IMR-90 (cell line): ENCODE data around the gene AUTS2. TPM values are rescaled to one million over a fixed set of nuclear protein-coding genes. Genes with fewer than 3 reads are reported as not detected.

Experiments used
- ATAC-seq: fragments of 200-7000 bp; cut with Tn5 transposase; 2 replicates; pipeline ENCODE4 v1.9.1; 2020; ENCODE audit warnings: low read depth, mild to moderate bottlenecking, moderate library complexity
- BruUV-seq: library from RNA; stranded (reverse); fragments of 400-500 nt; replicated peaks from 2 replicates; lab custom pipeline; 2021; lab: Mats Ljungman, UMichigan
- CTCF ChIA-PET: fragments of 300-600 bp; formaldehyde crosslinking; extraction: SDS; loops from one replicate; lab custom pipeline; 2021; ENCODE audit warnings: antibody characterized with exemption; lab: Yijun Ruan, JAX
- POLR2A ChIA-PET: fragments of 300-600 bp; sonication (Branson Sonifier 250); formaldehyde crosslinking; loops from one replicate; lab custom pipeline; 2022; ENCODE audit warnings: antibody characterized with exemption; ENCODE audit not compliant: unreplicated experiment; lab: Charles Lee
- DNase-seq: peaks from one replicate; pipeline ENCODE4 v3.0.0; 2013
- H2AFZ ChIP-seq: replicated peaks from 2 replicates; pipeline ENCODE3; 2013; ENCODE audit warnings: low read length, mild to moderate bottlenecking; ENCODE audit not compliant: poor library complexity
- H2AK5ac ChIP-seq: 2 replicates; pipeline ENCODE4 v1.6.1; 2013; ENCODE audit warnings: low read depth, low read length, inconsistent platforms
- H2AK9ac ChIP-seq: replicated peaks from 2 replicates; pipeline ENCODE3; 2013; ENCODE audit warnings: mild to moderate bottlenecking, low read depth, low read length, moderate library complexity; ENCODE audit not compliant: poor library complexity
- H2BK120ac ChIP-seq: 2 replicates; pipeline ENCODE4 v1.6.1; 2013; ENCODE audit warnings: low read depth, low read length, inconsistent platforms
- H2BK15ac ChIP-seq: 3 replicates; pipeline ENCODE4 v1.6.1; 2013; ENCODE audit warnings: low read depth, low read length, inconsistent platforms
- H2BK20ac ChIP-seq: 2 replicates; pipeline ENCODE4 v1.6.1; 2013; ENCODE audit warnings: low read depth, mild to moderate bottlenecking, inconsistent platforms, low read length, moderate library complexity
- H2BK5ac ChIP-seq: 2 replicates; pipeline ENCODE4 v1.6.1; 2013; ENCODE audit warnings: mild to moderate bottlenecking, low read depth, low read length, inconsistent platforms; ENCODE audit not compliant: poor library complexity, severe bottlenecking
- H3K14ac ChIP-seq: replicated peaks from 2 replicates; pipeline ENCODE4 v1.6.1; 2013; ENCODE audit warnings: low read depth, low read length, inconsistent platforms
- H3K18ac ChIP-seq: 2 replicates; pipeline ENCODE4 v1.6.1; 2013; ENCODE audit warnings: low read depth, low read length, control low read depth
- H3K23ac ChIP-seq: 2 replicates; pipeline ENCODE4 v1.6.1; 2013; ENCODE audit warnings: low read depth, low read length, inconsistent platforms
- H3K27ac ChIP-seq: 2 replicates; pipeline ENCODE4 v1.5.1; 2013; ENCODE audit warnings: mild to moderate bottlenecking, control low read depth, low read length; ENCODE audit not compliant: insufficient read depth
- H3K27me3 ChIP-seq: 2 replicates; pipeline ENCODE4 v1.6.1; 2013; ENCODE audit warnings: low read length; ENCODE audit not compliant: control insufficient read depth, insufficient read depth
- H3K36me3 ChIP-seq: 2 replicates; pipeline ENCODE4 v1.6.1; 2013; ENCODE audit warnings: low read length, mixed read lengths; ENCODE audit not compliant: control insufficient read depth, insufficient read depth
- H3K4ac ChIP-seq: 2 replicates; pipeline ENCODE4 v1.6.1; 2013; ENCODE audit warnings: low read depth, low read length, inconsistent platforms
- H3K4me1 ChIP-seq: 2 replicates; pipeline ENCODE4 v1.6.1; 2013; ENCODE audit warnings: low read length, mixed read lengths; ENCODE audit not compliant: control insufficient read depth, insufficient read depth
- H3K4me2 ChIP-seq: 2 replicates; pipeline ENCODE4 v1.6.1; 2013; ENCODE audit warnings: low read depth, mild to moderate bottlenecking, control low read depth, low read length, moderate library complexity
- H3K4me3 ChIP-seq: 2 replicates; pipeline ENCODE4 v1.5.1; 2013; ENCODE audit warnings: low read depth, mild to moderate bottlenecking, control low read depth, low read length, moderate library complexity; ENCODE audit not compliant: insufficient read depth
- H3K56ac ChIP-seq: 2 replicates; pipeline ENCODE4 v1.6.1; 2013; ENCODE audit warnings: low read length, inconsistent platforms; ENCODE audit not compliant: insufficient read depth; ENCODE audit errors: extremely low read depth
- H3K79me1 ChIP-seq, 2 experiments: 2 replicates each; pipeline ENCODE4 v1.6.1; 2013; ENCODE audit warnings: low read length in 2 of 2, inconsistent platforms in 1 of 2, low read depth in 1 of 2
- H3K9ac ChIP-seq: 2 replicates; pipeline ENCODE4 v1.6.1; 2013; ENCODE audit warnings: low read depth, low read length, control low read depth
- H3K9me1 ChIP-seq: 2 replicates; pipeline ENCODE4 v1.6.1; 2013; ENCODE audit warnings: low read length, inconsistent platforms; ENCODE audit not compliant: insufficient read depth
- H3K9me3 ChIP-seq: 2 replicates; pipeline ENCODE4 v1.6.1; 2013; ENCODE audit warnings: low read length; ENCODE audit not compliant: control insufficient read depth, insufficient read depth
- H4K20me1 ChIP-seq: 2 replicates; pipeline ENCODE4 v1.6.1; 2013; ENCODE audit warnings: low read length, inconsistent platforms; ENCODE audit not compliant: insufficient read depth
- H4K5ac ChIP-seq: 2 replicates; pipeline ENCODE4 v1.6.1; 2013; ENCODE audit warnings: mild to moderate bottlenecking, low read depth, low read length, control low read depth
- H4K8ac ChIP-seq, 2 experiments: 2 replicates each; pipeline ENCODE4 v1.6.1; 2013; ENCODE audit warnings: low read depth in 2 of 2, low read length in 2 of 2, control low read depth in 1 of 2, inconsistent platforms in 1 of 2
- H4K91ac ChIP-seq: 2 replicates; pipeline ENCODE4 v1.6.1; 2013; ENCODE audit warnings: low read depth, low read length, inconsistent platforms; ENCODE audit not compliant: insufficient read depth
- CEBPB ChIP-seq: IDR thresholded peaks from 2 replicates; pipeline ENCODE4 v1.6.1; 2012; ENCODE audit warnings: low read depth, low read length, improper control_type of control experiment
- POLR2A ChIP-seq: IDR thresholded peaks from 2 replicates; pipeline ENCODE4 v1.6.1; 2012; ENCODE audit warnings: mild to moderate bottlenecking, low read depth, low read length
- whole genome bisulfite sequencing, 2 experiments: methylation state at CpG; one replicate each; pipeline versions ENCODE4 v1.1.5 to v1.1.7; 2013; ENCODE audit warnings: missing lambda C conversion rate in 2 of 2; ENCODE audit not compliant: insufficient read length in 1 of 2; ENCODE audit errors: extremely low coverage in 2 of 2; 5-methylcytosine and 5-hydroxymethylcytosine counted together
- dilution Hi-C: fragments of 300-500 bp; cut with HindIII; formaldehyde crosslinking; loops from one replicate; pipeline ENCODE4 v1.14.3; 2018; ENCODE audit warnings: low sequenced_read_pairs; ENCODE audit not compliant: unreplicated experiment
- in situ Hi-C: fragments of 300-500 bp; cut with MboI; formaldehyde crosslinking; loops from 3 replicates; pipeline ENCODE4 v1.14.3; 2019; ENCODE audit warnings: low sequenced_read_pairs, inconsistent platforms, mixed read lengths
- intact Hi-C: fragments of 100-400 bp; cut with micrococcal nuclease; formaldehyde crosslinking; loops from 2 replicates; pipeline ENCODE4 v1.10.0; 2022
- polyA plus RNA-seq, 3 experiments: library from polyadenylated mRNA; depleted of rRNA; stranded (reverse); fragments of >200 nt; gene quantifications; 2 replicates each; pipeline ENCODE4 v1.2.3, GENCODE V29; 2012; ENCODE audit warnings: low replicate concordance in 1 of 3
- total RNA-seq: library from RNA; depleted of rRNA; stranded (reverse); fragments of >200 nt; gene quantifications from 2 replicates; pipeline ENCODE4 v1.2.3, GENCODE V29; 2012
- TF ChIP-seq, protein P1 (sequence below): fragments of 150-350 bp; IDR thresholded peaks from 2 replicates; pipeline ENCODE4 v1.6.1; 2016; ENCODE audit warnings: low read depth, mild to moderate bottlenecking, low read length, moderate library complexity, borderline replicate concordance
- TF ChIP-seq, protein P2 (sequence below): conservative IDR thresholded peaks from 2 replicates; pipeline ENCODE4 v1.5.1; 2012; ENCODE audit warnings: mild to moderate bottlenecking, low read depth, low read length, improper control_type of control experiment

Gene AUTS2
- total and polyA plus RNA-seq, 2 of the 4 experiments (the other 2 are of a cell fraction): 0.90 to 3.0 TPM

DNA sequence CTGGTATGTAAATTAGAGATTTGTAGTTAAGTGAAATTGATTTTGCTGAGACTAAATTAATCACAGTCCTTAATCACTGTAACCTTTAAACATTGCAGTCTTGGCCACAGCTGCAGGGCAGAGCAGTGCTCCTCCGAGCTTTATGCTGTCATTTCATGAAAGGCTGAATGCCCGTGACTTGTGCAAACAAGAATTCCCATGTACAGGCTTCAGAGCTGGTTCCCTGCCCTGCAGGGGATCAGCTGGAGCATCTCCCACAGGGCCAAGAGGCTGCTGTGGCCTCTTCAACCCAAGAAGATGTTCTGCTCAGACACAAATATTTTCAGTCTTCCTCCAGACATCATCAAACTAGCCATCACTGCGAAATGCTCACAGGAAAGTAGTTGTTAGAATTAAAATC is 419.1 kb downstream of the AUTS2 start:
- Histone ChIP-seq H2AK5ac (no peak overlapping the region), H3K4me3 (no peak overlapping the region), H4K5ac (no peak overlapping the region), H3K9ac (no peak overlapping the region), H2AK9ac (no peak overlapping the region), H3K9me3 (no peaks in the 10 kb centered on the region; the same call in 1 of the 2 replicates), H3K27ac (no peak overlapping the region), H4K91ac (no peak overlapping the region), H4K8ac (no peak overlapping the region), H3K79me1 (no peaks in the 10 kb centered on the region), H3K36me3 (no peaks in the 10 kb centered on the region), H3K14ac (no peak overlapping the region), H3K4me2 (no peak overlapping the region), H3K56ac (no peak overlapping the region), H3K27me3 (no peaks in the 10 kb centered on the region), H3K9me1 (no peaks in the 10 kb centered on the region), H3K23ac (no peak overlapping the region), H2BK120ac (no peak overlapping the region), H3K4ac (no peak overlapping the region), H2BK20ac (no peak overlapping the region), H3K18ac (no peak overlapping the region), H2AFZ (no peak overlapping the region), H3K4me1 (no peaks in the 10 kb centered on the region), H4K20me1 (no peaks in the 10 kb centered on the region), H2BK5ac (no peak overlapping the region), H2BK15ac (no peak overlapping the region)
- dilution Hi-C loops: no loop called here
- WGBS, 2 experiments: no CpG with 5 or more reads among the region's 3 CpGs
- CTCF ChIA-PET: no interaction called here
- no peak for DNase-seq
- ATAC-seq: no peak
- TF ChIP-seq CEBPB (no peak), POLR2A (no peak)
- TF ChIP-seq, protein P1, sequence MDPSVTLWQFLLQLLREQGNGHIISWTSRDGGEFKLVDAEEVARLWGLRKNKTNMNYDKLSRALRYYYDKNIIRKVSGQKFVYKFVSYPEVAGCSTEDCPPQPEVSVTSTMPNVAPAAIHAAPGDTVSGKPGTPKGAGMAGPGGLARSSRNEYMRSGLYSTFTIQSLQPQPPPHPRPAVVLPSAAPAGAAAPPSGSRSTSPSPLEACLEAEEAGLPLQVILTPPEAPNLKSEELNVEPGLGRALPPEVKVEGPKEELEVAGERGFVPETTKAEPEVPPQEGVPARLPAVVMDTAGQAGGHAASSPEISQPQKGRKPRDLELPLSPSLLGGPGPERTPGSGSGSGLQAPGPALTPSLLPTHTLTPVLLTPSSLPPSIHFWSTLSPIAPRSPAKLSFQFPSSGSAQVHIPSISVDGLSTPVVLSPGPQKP: no peak
- TF ChIP-seq, protein P2, sequence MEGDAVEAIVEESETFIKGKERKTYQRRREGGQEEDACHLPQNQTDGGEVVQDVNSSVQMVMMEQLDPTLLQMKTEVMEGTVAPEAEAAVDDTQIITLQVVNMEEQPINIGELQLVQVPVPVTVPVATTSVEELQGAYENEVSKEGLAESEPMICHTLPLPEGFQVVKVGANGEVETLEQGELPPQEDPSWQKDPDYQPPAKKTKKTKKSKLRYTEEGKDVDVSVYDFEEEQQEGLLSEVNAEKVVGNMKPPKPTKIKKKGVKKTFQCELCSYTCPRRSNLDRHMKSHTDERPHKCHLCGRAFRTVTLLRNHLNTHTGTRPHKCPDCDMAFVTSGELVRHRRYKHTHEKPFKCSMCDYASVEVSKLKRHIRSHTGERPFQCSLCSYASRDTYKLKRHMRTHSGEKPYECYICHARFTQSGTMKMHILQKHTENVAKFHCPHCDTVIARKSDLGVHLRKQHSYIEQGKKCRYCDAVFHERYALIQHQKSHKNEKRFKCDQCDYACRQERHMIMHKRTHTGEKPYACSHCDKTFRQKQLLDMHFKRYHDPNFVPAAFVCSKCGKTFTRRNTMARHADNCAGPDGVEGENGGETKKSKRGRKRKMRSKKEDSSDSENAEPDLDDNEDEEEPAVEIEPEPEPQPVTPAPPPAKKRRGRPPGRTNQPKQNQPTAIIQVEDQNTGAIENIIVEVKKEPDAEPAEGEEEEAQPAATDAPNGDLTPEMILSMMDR: no peak
- intact Hi-C loops: no loop called here
- POLR2A ChIA-PET: no interaction called here
- in situ Hi-C loops: no loop called here
- BruUV-seq: no TSS peak
